ENCODE results near the gene THRSP.

The THRSP gene

GRCh38 chr11:78031629-78032028 lies 32.0 kb upstream of the THRSP start:
- H4K8ac ChIP-seq (ENCODE audit: low read length): no peak overlapping the region

GRCh38 chr11:78032090-78032489 lies 31.6 kb upstream of the THRSP start:
- no peaks in the 10 kb centered on the region for H3K36me3 ChIP-seq (ENCODE audit: control insufficient read depth in 1 of 2, insufficient read depth in 2 of 2, low read depth in 1 of 2, low read length in 2 of 2)
- H3K9ac ChIP-seq (ENCODE audit: low read length): no peak overlapping the region
- H2AFZ ChIP-seq (ENCODE audit: low read depth, low read length): no peak overlapping the region
- H3K9me3 ChIP-seq (ENCODE audit: control insufficient read depth, low read length): no peaks in the 10 kb centered on the region
- no peak overlapping the region for H4K91ac ChIP-seq (ENCODE audit: low read length)
- no peak overlapping the region for H2BK12ac ChIP-seq (ENCODE audit: low read length in 2 of 2)
- H3K79me1 ChIP-seq (replicated peaks; ENCODE audit: low read length, poor library complexity, severe bottlenecking): no peaks in the 10 kb centered on the region
- H3K18ac ChIP-seq (ENCODE audit: low read depth in 1 of 2, low read length in 2 of 2): no peak overlapping the region
- no peak overlapping the region for H2BK15ac ChIP-seq (ENCODE audit: low read depth, poor library complexity, severe bottlenecking)
- no peak overlapping the region for H3K4me2 ChIP-seq (ENCODE audit: low read length, poor library complexity, severe bottlenecking)
- no peak overlapping the region for H3K23ac ChIP-seq (ENCODE audit: low read length in 2 of 2)
- no peak overlapping the region for H3K4me3 ChIP-seq (ENCODE audit: insufficient read depth in 1 of 2, low read depth in 1 of 2, low read length in 2 of 2)
- H2BK120ac ChIP-seq (ENCODE audit: low read depth, low read length): no peak overlapping the region
- no peak overlapping the region for H3K27ac ChIP-seq (ENCODE audit: low read length, poor library complexity, severe bottlenecking)
- no peak overlapping the region for H2BK5ac ChIP-seq (ENCODE audit: low read depth, low read length, poor library complexity, severe bottlenecking)
- peaks cover 8% of the 10 kb centered on the region for H3K4me1 ChIP-seq (ENCODE audit: control insufficient read depth, insufficient read depth, low read depth, low read length)
- no peak for DNase-seq
- H2AK5ac ChIP-seq (ENCODE audit: low read length, severe bottlenecking): no peak overlapping the region
- no peaks in the 10 kb centered on the region for H3K27me3 ChIP-seq (ENCODE audit: control insufficient read depth in 1 of 2, insufficient read depth in 1 of 2, low read length in 2 of 2)
- no peak overlapping the region for H3K14ac ChIP-seq (ENCODE audit: low read length in 2 of 2)
- H4K8ac ChIP-seq (ENCODE audit: low read length): no peak overlapping the region
- no peak overlapping the region for H3K4ac ChIP-seq (ENCODE audit: low read depth in 1 of 2, low read length in 2 of 2)

More at GRCh38 chr11:78031629-78032028, 32.0 kb upstream of the THRSP start:
- H2AFZ ChIP-seq (ENCODE audit: low read depth, low read length): no peak overlapping the region
- H3K14ac ChIP-seq (ENCODE audit: low read length in 2 of 2): no peak overlapping the region
- no peak overlapping the region for H2AK5ac ChIP-seq (ENCODE audit: low read length, severe bottlenecking)
- no peak overlapping the region for H2BK15ac ChIP-seq (ENCODE audit: low read depth, poor library complexity, severe bottlenecking)
- H4K91ac ChIP-seq (ENCODE audit: low read length): no peak overlapping the region
- H2BK5ac ChIP-seq (ENCODE audit: low read depth, low read length, poor library complexity, severe bottlenecking): no peak overlapping the region
- no peaks in the 10 kb centered on the region for H3K36me3 ChIP-seq (ENCODE audit: control insufficient read depth in 1 of 2, insufficient read depth in 2 of 2, low read depth in 1 of 2, low read length in 2 of 2)
- H3K23ac ChIP-seq (ENCODE audit: low read length in 2 of 2): no peak overlapping the region
- H3K4me1 ChIP-seq (ENCODE audit: control insufficient read depth, insufficient read depth, low read depth, low read length): peaks cover 5% of the 10 kb centered on the region
- H3K27me3 ChIP-seq (ENCODE audit: control insufficient read depth in 1 of 2, insufficient read depth in 1 of 2, low read length in 2 of 2): no peaks in the 10 kb centered on the region
- H3K18ac ChIP-seq (ENCODE audit: low read depth in 1 of 2, low read length in 2 of 2): no peak overlapping the region
- H2BK120ac ChIP-seq (ENCODE audit: low read depth, low read length): no peak overlapping the region
- no peak overlapping the region for H3K27ac ChIP-seq (ENCODE audit: low read length, poor library complexity, severe bottlenecking)
- no peaks in the 10 kb centered on the region for H3K79me1 ChIP-seq (replicated peaks; ENCODE audit: low read length, poor library complexity, severe bottlenecking)
- no peak overlapping the region for H3K9ac ChIP-seq (ENCODE audit: low read length)
- H3K4me3 ChIP-seq (ENCODE audit: insufficient read depth in 1 of 2, low read depth in 1 of 2, low read length in 2 of 2): no peak overlapping the region
- H2BK12ac ChIP-seq (ENCODE audit: low read length in 2 of 2): no peak overlapping the region
- DNase-seq: no peak
- 97% methylated on average over 3 of the region's 3 CpGs for WGBS
- no peak overlapping the region for H3K4ac ChIP-seq (ENCODE audit: low read depth in 1 of 2, low read length in 2 of 2)
- no peak overlapping the region for H3K4me2 ChIP-seq (ENCODE audit: low read length, poor library complexity, severe bottlenecking)
- no peaks in the 10 kb centered on the region for H3K9me3 ChIP-seq (ENCODE audit: control insufficient read depth, low read length)

GRCh38 chr11:78033040-78033439 lies 30.6 kb upstream of the THRSP start:
- Histone ChIP-seq H2BK12ac (ENCODE audit: low read length in 2 of 2) (no peak overlapping the region), H3K36me3 (ENCODE audit: control insufficient read depth in 1 of 2, insufficient read depth in 2 of 2, low read depth in 1 of 2, low read length in 2 of 2) (no peaks in the 10 kb centered on the region), H3K23ac (ENCODE audit: low read length in 2 of 2) (no peak overlapping the region), H4K91ac (ENCODE audit: low read length) (no peak overlapping the region), H2AK5ac (ENCODE audit: low read length, severe bottlenecking) (no peak overlapping the region), H2BK15ac (ENCODE audit: low read depth, poor library complexity, severe bottlenecking) (no peak overlapping the region), H3K18ac (ENCODE audit: low read depth in 1 of 2, low read length in 2 of 2) (no peak overlapping the region), H4K8ac (ENCODE audit: low read length) (no peak overlapping the region), H3K9me3 (ENCODE audit: control insufficient read depth, low read length) (no peaks in the 10 kb centered on the region), H2BK120ac (ENCODE audit: low read depth, low read length) (no peak overlapping the region), H2BK5ac (ENCODE audit: low read depth, low read length, poor library complexity, severe bottlenecking) (no peak overlapping the region), H3K27me3 (ENCODE audit: control insufficient read depth in 1 of 2, insufficient read depth in 1 of 2, low read length in 2 of 2) (no peaks in the 10 kb centered on the region), H2AFZ (ENCODE audit: low read depth, low read length) (no peak overlapping the region), H3K4me2 (ENCODE audit: low read length, poor library complexity, severe bottlenecking) (no peak overlapping the region), H3K14ac (ENCODE audit: low read length in 2 of 2) (no peak overlapping the region), H3K27ac (ENCODE audit: low read length, poor library complexity, severe bottlenecking) (no peak overlapping the region), H3K4me1 (ENCODE audit: control insufficient read depth, insufficient read depth, low read depth, low read length) (peaks cover 8% of the 10 kb centered on the region), H3K4me3 (ENCODE audit: insufficient read depth in 1 of 2, low read depth in 1 of 2, low read length in 2 of 2) (no peak overlapping the region), H3K9ac (ENCODE audit: low read length) (no peak overlapping the region), H3K4ac (ENCODE audit: low read depth in 1 of 2, low read length in 2 of 2) (no peak overlapping the region), H3K79me1 (replicated peaks; ENCODE audit: low read length, poor library complexity, severe bottlenecking) (no peaks in the 10 kb centered on the region)
- 100% methylated on average over 2 of the region's 4 CpGs for WGBS
- DNase-seq: no peak

- Histone ChIP-seq H2BK15ac (ENCODE audit: low read depth, poor library complexity, severe bottlenecking) (no peak overlapping the region), H4K8ac (ENCODE audit: low read length) (peak overlapping the region; percentile 9), H2AFZ (ENCODE audit: low read depth, low read length) (no peak overlapping the region), H2BK5ac (ENCODE audit: low read depth, low read length, poor library complexity, severe bottlenecking) (no peak overlapping the region), H3K36me3 (ENCODE audit: control insufficient read depth in 1 of 2, insufficient read depth in 2 of 2, low read depth in 1 of 2, low read length in 2 of 2) (no peaks in the 10 kb centered on the region), H3K18ac (ENCODE audit: low read depth in 1 of 2, low read length in 2 of 2) (no peak overlapping the region), H3K4me3 (ENCODE audit: insufficient read depth in 1 of 2, low read depth in 1 of 2, low read length in 2 of 2) (no peak overlapping the region), H2BK120ac (ENCODE audit: low read depth, low read length) (no peak overlapping the region), H3K27me3 (ENCODE audit: control insufficient read depth in 1 of 2, insufficient read depth in 1 of 2, low read length in 2 of 2) (no peaks in the 10 kb centered on the region), H3K27ac (ENCODE audit: low read length, poor library complexity, severe bottlenecking) (no peak overlapping the region), H3K9ac (ENCODE audit: low read length) (no peak overlapping the region), H3K9me3 (ENCODE audit: control insufficient read depth, low read length) (no peaks in the 10 kb centered on the region), H3K79me1 (replicated peaks; ENCODE audit: low read length, poor library complexity, severe bottlenecking) (no peaks in the 10 kb centered on the region), H2AK5ac (ENCODE audit: low read length, severe bottlenecking) (no peak overlapping the region), H2BK12ac (ENCODE audit: low read length in 2 of 2) (peak overlapping the region in 1 of 2 experiments; percentile 40), H3K14ac (ENCODE audit: low read length in 2 of 2) (no peak overlapping the region), H3K4ac (ENCODE audit: low read depth in 1 of 2, low read length in 2 of 2) (no peak overlapping the region), H3K4me1 (ENCODE audit: control insufficient read depth, insufficient read depth, low read depth, low read length) (peaks cover 12% of the 10 kb centered on the region), H4K91ac (ENCODE audit: low read length) (no peak overlapping the region), H3K23ac (ENCODE audit: low read length in 2 of 2) (no peak overlapping the region), H3K4me2 (ENCODE audit: low read length, poor library complexity, severe bottlenecking) (no peak overlapping the region)
- no peak for DNase-seq
- 65% methylated on average over 10 of the region's 10 CpGs for WGBS
Observed at GRCh38 chr11:78034623-78035022, 29.0 kb upstream of the THRSP start.

Measured in mesenchymal stem cell (in vitro differentiated cells and primary cell).